GM12873 (cell line): ENCODE results near the gene HEXB.

ENCODE experiments used
- CTCF ChIP-seq: IDR thresholded peaks from 2 replicates; pipeline ENCODE4 v1.5.1; 2012; ENCODE audit warnings: low read depth, mild to moderate bottlenecking, moderate library complexity, low read length, control low read depth; ENCODE audit not compliant: insufficient read depth; ENCODE audit errors: missing control alignments

Gene HEXB

GRCh38 chr5:74762599-74762998 is 77.6 kb downstream of the HEXB start:
- TF ChIP-seq CTCF, result no peak

- TF ChIP-seq CTCF, result no peak
Observed at GRCh38 chr5:74763504-74763903, 78.5 kb downstream of the HEXB start.

- TF ChIP-seq CTCF, result no peak
Observed at GRCh38 chr5:74765201-74765600, 80.2 kb downstream of the HEXB start.

GRCh38 chr5:74765929-74766328 is 80.9 kb downstream of the HEXB start:
- no peak for TF ChIP-seq CTCF

- peak; percentile 62 for TF ChIP-seq CTCF
Observed at GRCh38 chr5:74766418-74766848, 81.4 kb downstream of the HEXB start.

GRCh38 chr5:74766849-74767578 is 82.0 kb downstream of the HEXB start, which contains the start of the genes GFM2 and NSA2:
TSS of gene GFM2 (minus strand) at chr5:74767117. CDS start at chr5:74763742, 3,375 bp downstream.
TSS of gene NSA2 (plus strand) at chr5:74767249. CDS start at chr5:74767361, 112 bp downstream.
- no peak for TF ChIP-seq CTCF

- no peak for TF ChIP-seq CTCF
Observed at GRCh38 chr5:74767579-74767913, 82.5 kb downstream of the HEXB start.
